Endothelial cell of umbilical vein (primary cell): ENCODE results near the gene C10orf71. TPM values are rescaled to one million over a fixed set of nuclear protein-coding genes. Genes with fewer than 3 reads are reported as not detected.

Source experiments
- BruUV-seq: library from RNA; stranded (reverse); fragments of 400-500 nt; replicated peaks from 2 replicates; lab custom pipeline; 2021; lab: Mats Ljungman, UMichigan
- CTCF ChIA-PET: fragments of 300-600, 350-600 bp; sonication (Branson Sonifier 250); formaldehyde crosslinking; loops from one replicate; lab custom pipeline; 2021; ENCODE audit warnings: antibody characterized with exemption, inconsistent platforms; lab: Charles Lee
- POLR2A ChIA-PET: fragments of 300-600, 350-600 bp; sonication (Branson Sonifier 250); formaldehyde crosslinking; loops from one replicate; lab custom pipeline; 2021; ENCODE audit warnings: antibody characterized with exemption, inconsistent platforms; lab: Charles Lee
- DNase-seq: peaks from one replicate; pipeline ENCODE4 v3.0.0-alpha.2; 2011; ENCODE audit warnings: low read depth, low spot score
- FAIRE-seq: peaks from 2 replicates; lab custom pipeline; 2011; peaks lifted over from hg19 to GRCh38; lab: Jason Lieb, UNC
- H2AFZ ChIP-seq: 2 replicates; pipeline ENCODE4 v1.6.0; 2012; ENCODE audit warnings: low read depth, low read length, control low read depth, inconsistent platforms
- H3K27ac ChIP-seq: 2 replicates; pipeline ENCODE4 v1.5.1; 2011; ENCODE audit warnings: low read depth, mild to moderate bottlenecking, control low read depth, low read length, moderate library complexity; ENCODE audit not compliant: insufficient read depth
- H3K27me3 ChIP-seq, 2 experiments: 2 replicates each; pipeline versions ENCODE4 v1.6.0 to v1.6.1; 2011; ENCODE audit warnings: low read length in 2 of 2, mixed read lengths in 1 of 2; ENCODE audit not compliant: control insufficient read depth in 2 of 2, insufficient read depth in 2 of 2
- H3K36me3 ChIP-seq, 2 experiments: 2 replicates in 1 of 2; 3 replicates in 1 of 2; pipeline ENCODE4 v1.5.1; 2011; ENCODE audit warnings: low read length in 2 of 2, mild to moderate bottlenecking in 1 of 2, moderate library complexity in 1 of 2; ENCODE audit not compliant: control insufficient read depth in 2 of 2, insufficient read depth in 2 of 2; ENCODE audit errors: extremely low read depth in 1 of 2
- H3K4me1 ChIP-seq: 3 replicates; pipeline ENCODE4 v1.5.1; 2011; ENCODE audit warnings: mild to moderate bottlenecking, low read length; ENCODE audit not compliant: control insufficient read depth, insufficient read depth; ENCODE audit errors: extremely low read depth
- H3K4me2 ChIP-seq: 2 replicates; pipeline ENCODE4 v1.6.1; 2011; ENCODE audit warnings: low read length, control low read depth, mixed read lengths; ENCODE audit not compliant: insufficient read depth
- H3K4me3 ChIP-seq, 3 experiments: fragments of 200-600 bp in 1 of 3; sonication (generic), shearing (Covaris generic) in 1 of 3; replicated peaks in 1 of 3; 2 replicates each; pipeline ENCODE4 v1.5.1; 2011 to 2016; ENCODE audit warnings: control low read depth in 3 of 3, low read length in 3 of 3, mild to moderate bottlenecking in 2 of 3, inconsistent platforms in 1 of 3, low read depth in 1 of 3, moderate library complexity in 1 of 3; ENCODE audit not compliant: insufficient read depth in 1 of 3
- H3K79me2 ChIP-seq: 2 replicates; pipeline ENCODE4 v1.6.0; 2012; ENCODE audit warnings: low read length, inconsistent platforms; ENCODE audit not compliant: control insufficient read depth, insufficient read depth
- H3K9ac ChIP-seq: replicated peaks from 2 replicates; pipeline ENCODE3; 2011; ENCODE audit warnings: low read length, control low read depth; ENCODE audit not compliant: insufficient read depth; ENCODE audit errors: extremely low read depth
- H3K9me1 ChIP-seq: replicated peaks from 3 replicates; pipeline ENCODE4 v1.6.0; 2011; ENCODE audit warnings: mild to moderate bottlenecking, low read length; ENCODE audit not compliant: control insufficient read depth, insufficient read depth; ENCODE audit errors: extremely low read depth
- H3K9me3 ChIP-seq: replicated peaks from 2 replicates; pipeline ENCODE4 v1.5.1; 2012; ENCODE audit warnings: low read length, inconsistent platforms; ENCODE audit not compliant: control insufficient read depth, insufficient read depth
- H4K20me1 ChIP-seq: replicated peaks from 2 replicates; pipeline ENCODE3; 2011; ENCODE audit warnings: mild to moderate bottlenecking, low read length; ENCODE audit not compliant: control insufficient read depth, insufficient read depth; ENCODE audit errors: extremely low read depth
- CTCF ChIP-seq, 2 donors: IDR thresholded peaks; 1 replicate in 1 of 2; 2 replicates in 1 of 2; pipeline ENCODE4 v1.5.1; 2011; ENCODE audit warnings: low read length in 2 of 2, mild to moderate bottlenecking in 2 of 2, moderate library complexity in 2 of 2, control low read depth in 1 of 2, inconsistent platforms in 1 of 2, low read depth in 1 of 2; ENCODE audit not compliant: insufficient read depth in 1 of 2; ENCODE audit errors: extremely low read depth in 1 of 2
- EZH2 ChIP-seq: IDR thresholded peaks from 2 replicates; pipeline ENCODE4 v1.6.1; 2012; ENCODE audit warnings: borderline replicate concordance, low read depth, mild to moderate bottlenecking, moderate library complexity, low read length, inconsistent platforms; ENCODE audit not compliant: severe bottlenecking
- FOS ChIP-seq: IDR thresholded peaks from 2 replicates; pipeline ENCODE4 v1.6.1; 2011; ENCODE audit warnings: mild to moderate bottlenecking, low read length, moderate library complexity, borderline replicate concordance; ENCODE audit not compliant: insufficient read depth
- GATA2 ChIP-seq: IDR thresholded peaks from 2 replicates; pipeline ENCODE4 v1.7.0; 2011; ENCODE audit warnings: low read depth, mild to moderate bottlenecking, moderate library complexity, mixed read lengths, low read length; ENCODE audit not compliant: insufficient read length, insufficient read depth
- JUN ChIP-seq: IDR thresholded peaks from 2 replicates; pipeline ENCODE4 v1.6.1; 2011; ENCODE audit warnings: borderline replicate concordance, low read depth; ENCODE audit not compliant: insufficient read length, insufficient read depth
- MYC ChIP-seq: IDR thresholded peaks from one replicate; pipeline ENCODE4 v1.6.1; 2011; ENCODE audit warnings: mild to moderate bottlenecking, low read depth, low read length
- POLR2A ChIP-seq: IDR thresholded peaks from 2 replicates; pipeline ENCODE4 v1.6.1; 2012; ENCODE audit warnings: low read depth, mild to moderate bottlenecking, control low read depth, low read length
- POLR2AphosphoS5 ChIP-seq: IDR thresholded peaks from 2 replicates; pipeline ENCODE4 v1.6.1; 2012; ENCODE audit warnings: low read depth, mild to moderate bottlenecking, control low read depth, low read length, moderate library complexity; ENCODE audit not compliant: insufficient read depth
- dilution Hi-C: fragments of 300-500 bp; cut with MboI; formaldehyde crosslinking; loops from one replicate; pipeline ENCODE4 v1.15.0; 2019; ENCODE audit warnings: low sequenced_read_pairs; ENCODE audit not compliant: extremely low pct_ligation_motif_present
- intact Hi-C: fragments of 100-400 bp; cut with micrococcal nuclease; formaldehyde crosslinking; loops from one replicate; pipeline ENCODE4 v1.10.0; 2022
- polyA plus RNA-seq, 4 experiments: library from polyadenylated mRNA; depleted of rRNA in 3 of 4; stranded (reverse) in 3 of 4; unstranded in 1 of 4; fragments of >200 nt; gene quantifications; 2 replicates each; pipeline versions ENCODE4 v1.2.1 to v1.2.3, GENCODE V29; 2011 to 2012; ENCODE audit warnings: missing spikeins in 1 of 4
- total RNA-seq: library from RNA; stranded (reverse); gene quantifications from 2 replicates; pipeline ENCODE4 v1.2.3, GENCODE V29; 2021

The C10orf71 gene
- total and polyA plus RNA-seq, 2 donors (not counting 3 experiments of a cell fraction or from before 2014, with no cell fraction given) = not detected

GRCh38 chr10:49318755-49319154, 19.8 kb downstream of the C10orf71 start:
- intact Hi-C loops (no loop called here), dilution Hi-C loops (no loop called here)
- no peak overlapping the region for H2AFZ ChIP-seq
- no peaks in the 10 kb centered on the region for H3K9me1 ChIP-seq
- H3K4me2 ChIP-seq = no peak overlapping the region
- no peaks in the 10 kb centered on the region for H3K36me3 ChIP-seq
- CTCF ChIA-PET = no interaction called here
- no TSS peak for BruUV-seq
- POLR2A ChIA-PET = no interaction called here
- TF ChIP-seq POLR2AphosphoS5 (no peak), MYC (no peak)
- DNase-seq (no peak), FAIRE-seq (no peak)
- no peak overlapping the region for H3K4me3 ChIP-seq
- H4K20me1 ChIP-seq = no peaks in the 10 kb centered on the region
- H3K79me2 ChIP-seq = no peaks in the 10 kb centered on the region
- H3K9me3 ChIP-seq = no peaks in the 10 kb centered on the region
- no peaks in the 10 kb centered on the region for H3K27me3 ChIP-seq
- H3K27ac ChIP-seq = no peak overlapping the region
- H3K9ac ChIP-seq = no peak overlapping the region
- no peaks in the 10 kb centered on the region for H3K4me1 ChIP-seq

- Histone ChIP-seq H2AFZ (no peak overlapping the region), H3K36me3 (no peaks in the 10 kb centered on the region), H3K27me3 (no peaks in the 10 kb centered on the region), H3K4me3 (no peak overlapping the region), H3K79me2 (no peaks in the 10 kb centered on the region), H4K20me1 (no peaks in the 10 kb centered on the region), H3K4me2 (no peak overlapping the region), H3K4me1 (no peaks in the 10 kb centered on the region), H3K9me3 (no peaks in the 10 kb centered on the region), H3K9me1 (no peaks in the 10 kb centered on the region), H3K27ac (no peak overlapping the region), H3K9ac (no peak overlapping the region)
- no peak for DNase-seq
- FAIRE-seq = no peak
- no TSS peak for BruUV-seq
- POLR2A ChIA-PET = no interaction called here
- intact Hi-C loops (no loop called here), dilution Hi-C loops (no loop called here)
- CTCF ChIA-PET = no interaction called here
- no peak for TF ChIP-seq JUN
- TF ChIP-seq POLR2A = no peak
- TF ChIP-seq POLR2AphosphoS5 = no peak
- TF ChIP-seq GATA2 = no peak
- TF ChIP-seq CTCF (IDR thresholded peaks at IDR 0.05; ENCODE audit: extremely low read depth in 1 of 2, insufficient read depth in 1 of 2, low read depth in 1 of 2, low read length in 2 of 2) = no peak
- no peak for TF ChIP-seq MYC
- no peak for TF ChIP-seq EZH2
- no peak for TF ChIP-seq FOS
Observed at GRCh38 chr10:49319206-49319605, 20.2 kb downstream of the C10orf71 start.
